ENCODE measurements around the gene ABR.

ABR gene

DNA sequence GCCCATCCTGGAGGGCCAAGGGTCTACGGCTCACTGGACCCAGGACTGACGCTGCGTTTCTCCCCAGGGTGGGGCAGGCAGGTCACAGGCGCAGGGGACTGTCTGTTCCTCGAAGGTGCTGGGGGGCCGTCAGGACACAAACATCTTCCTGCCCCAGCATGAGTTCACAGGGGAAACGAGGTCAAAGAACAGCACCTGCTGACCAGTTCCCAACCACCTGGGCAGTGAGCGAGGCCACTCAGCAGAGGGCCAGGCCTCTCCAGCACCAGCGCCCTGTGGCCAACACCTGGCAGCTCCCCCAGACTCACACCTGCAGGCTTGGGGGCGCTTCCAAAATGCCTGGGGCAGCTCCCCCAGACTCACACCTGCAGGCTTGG, 153.2 kb downstream of the ABR start:
- DNase-seq = no peak

DNA sequence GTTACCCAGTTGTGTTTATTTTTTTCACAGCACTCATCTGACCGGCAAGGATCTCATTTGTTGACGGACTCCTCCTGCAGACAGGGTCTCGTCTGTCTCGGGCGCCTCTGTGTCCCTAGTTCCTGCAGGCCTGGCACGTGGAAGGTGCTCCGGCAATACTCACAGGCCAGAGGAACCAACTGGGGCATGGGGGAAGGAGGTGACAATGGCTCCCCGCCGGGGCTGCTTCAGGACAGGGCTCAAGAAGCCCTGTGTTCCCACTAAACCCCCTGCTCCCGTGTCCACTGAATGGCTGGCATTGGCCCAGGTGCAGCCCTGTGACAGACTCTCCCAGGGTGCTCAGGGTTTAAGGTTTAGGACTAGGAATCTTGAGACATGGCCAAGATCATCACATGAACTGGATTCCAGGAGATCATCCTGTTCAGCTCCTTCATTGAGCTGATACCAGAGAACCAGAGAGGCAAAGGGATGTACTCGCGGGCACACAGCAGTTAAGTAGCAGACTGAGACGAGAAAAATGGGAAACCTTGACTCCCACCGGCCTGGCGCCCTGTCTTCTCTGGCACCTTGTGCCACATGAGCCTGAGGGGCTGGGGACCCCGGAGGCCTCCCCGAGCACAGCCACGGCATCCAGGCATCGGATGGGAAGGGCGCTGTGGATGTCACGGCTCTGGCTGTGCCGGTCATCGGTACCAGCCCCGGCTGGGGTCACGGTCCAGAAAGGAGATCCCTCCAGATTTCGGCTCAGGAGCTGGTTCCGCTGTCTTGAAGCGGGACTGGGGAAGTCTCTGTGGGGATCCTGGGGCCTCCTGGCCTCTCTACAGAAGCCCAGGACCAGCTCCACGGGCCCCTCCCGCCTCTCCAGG, 153.8 kb downstream of the ABR start:
- no peak for DNase-seq

DNA sequence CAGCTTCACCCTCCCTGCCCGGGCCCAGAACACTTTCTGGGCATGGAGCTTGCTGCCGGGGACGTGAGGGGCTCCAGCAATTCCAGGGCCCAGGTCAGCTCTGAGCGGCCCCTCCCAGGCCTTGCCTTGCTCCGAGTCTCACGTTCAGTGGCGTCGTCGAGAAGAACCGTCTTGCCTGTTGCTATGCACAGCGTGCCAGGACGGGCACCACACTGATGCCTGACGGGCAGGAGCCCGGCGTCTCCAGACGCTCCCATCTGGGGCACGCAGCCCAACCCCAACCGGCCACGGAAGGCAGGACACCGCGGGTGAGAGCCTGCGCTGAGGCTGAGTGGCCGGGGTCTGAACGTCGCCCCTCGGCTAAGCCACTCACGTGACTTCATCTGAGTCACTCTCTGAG, 155.7 kb downstream of the ABR start:
- DNase-seq = no peak

DNA sequence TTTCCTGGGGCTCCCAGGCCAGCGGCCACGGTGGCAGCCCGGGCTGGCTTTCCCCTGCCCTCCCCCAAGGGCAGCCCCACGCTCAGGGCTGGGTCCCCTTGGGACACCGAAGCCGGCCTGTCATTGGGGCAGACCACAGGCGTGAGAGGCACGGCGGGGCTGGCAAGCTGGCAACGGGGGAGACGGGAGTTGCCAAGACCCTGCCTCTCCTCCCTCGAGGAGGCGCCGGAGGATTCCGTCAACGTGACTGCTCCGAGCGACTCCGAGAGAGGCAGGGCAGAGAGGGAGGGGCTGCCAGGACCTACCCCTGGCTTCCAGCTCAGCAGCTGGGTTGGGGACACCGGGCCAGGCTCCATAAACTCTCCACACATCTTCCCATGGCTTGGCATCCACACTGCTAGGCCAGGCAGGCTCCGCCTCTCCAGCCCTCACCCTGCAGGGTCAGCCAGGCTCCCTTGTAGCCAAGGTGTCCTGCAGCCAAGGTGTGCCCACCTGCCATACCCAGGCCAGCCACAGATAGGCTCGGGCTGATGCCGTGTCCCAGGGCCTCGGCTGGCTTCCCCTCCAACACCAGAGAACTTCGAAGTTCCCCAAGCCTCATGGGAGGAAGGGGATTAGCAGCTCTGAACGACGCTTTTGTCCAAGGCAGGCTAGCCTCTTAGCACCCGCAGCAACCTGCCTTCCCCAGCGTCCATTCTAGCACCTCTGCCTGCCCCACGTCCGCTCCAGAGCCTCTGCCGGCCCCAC, 157.3 kb downstream of the ABR start:
- no peak for DNase-seq

DNA sequence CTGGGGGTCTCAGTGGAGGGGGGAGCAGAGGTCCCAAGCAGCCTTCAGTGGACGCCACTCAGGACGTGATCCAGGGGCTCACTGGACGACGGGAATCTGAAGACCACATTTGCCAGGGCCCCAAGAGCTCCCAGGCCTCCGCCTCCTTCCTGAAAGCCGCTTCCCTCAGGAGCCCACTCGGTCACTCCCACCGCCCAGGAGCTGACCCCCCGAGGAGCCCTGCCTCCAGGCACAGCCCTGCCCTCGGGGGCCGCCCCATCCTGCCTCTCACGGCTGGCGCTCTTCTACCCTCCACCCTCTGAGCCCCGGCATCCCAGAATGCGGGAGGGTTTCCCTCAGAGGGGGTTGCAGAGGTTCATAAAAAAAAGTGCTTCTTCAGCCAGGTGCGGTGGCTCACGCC, 158.6 kb downstream of the ABR start:
- DNase-seq = no peak

DNA sequence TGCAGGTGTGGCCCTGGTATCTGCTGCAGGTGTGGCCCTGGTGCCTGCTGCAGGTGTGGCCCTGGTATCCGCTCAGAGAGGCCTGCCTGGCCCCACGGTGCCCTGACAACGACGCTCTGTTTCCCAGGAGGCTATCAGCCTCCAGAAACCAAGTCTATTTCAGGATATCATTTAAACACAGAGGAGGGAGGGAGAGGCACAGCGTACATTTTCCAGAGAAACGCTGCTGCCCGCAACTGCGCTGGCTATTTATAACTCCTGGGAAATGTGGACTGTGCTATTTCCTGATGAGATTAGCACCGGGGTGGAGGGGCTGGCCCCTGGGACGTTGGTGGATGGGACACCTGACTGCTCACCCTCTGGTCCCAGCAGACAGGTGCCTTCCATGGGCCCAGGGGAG, 160.3 kb downstream of the ABR start:
- DNase-seq = no peak

DNA sequence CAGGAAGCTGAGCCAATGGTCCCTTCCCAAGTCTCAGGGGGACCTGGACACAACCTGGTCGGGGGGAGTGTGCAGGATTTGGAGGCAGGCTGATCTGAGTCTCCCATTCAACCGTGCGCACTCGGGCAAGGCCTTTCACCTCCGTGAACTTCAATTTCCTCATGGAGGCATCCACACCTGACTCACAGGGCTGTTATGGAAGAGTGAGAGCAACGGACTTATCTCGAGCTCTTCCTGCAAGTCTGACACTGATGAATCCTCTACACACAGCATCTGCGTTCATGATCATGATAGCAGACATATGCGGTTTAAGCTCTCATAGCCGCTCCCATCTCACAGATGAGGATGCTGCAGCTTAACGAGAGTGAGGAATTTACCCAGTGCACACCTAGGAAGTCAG, 161.2 kb downstream of the ABR start:
- no peak for DNase-seq

DNA sequence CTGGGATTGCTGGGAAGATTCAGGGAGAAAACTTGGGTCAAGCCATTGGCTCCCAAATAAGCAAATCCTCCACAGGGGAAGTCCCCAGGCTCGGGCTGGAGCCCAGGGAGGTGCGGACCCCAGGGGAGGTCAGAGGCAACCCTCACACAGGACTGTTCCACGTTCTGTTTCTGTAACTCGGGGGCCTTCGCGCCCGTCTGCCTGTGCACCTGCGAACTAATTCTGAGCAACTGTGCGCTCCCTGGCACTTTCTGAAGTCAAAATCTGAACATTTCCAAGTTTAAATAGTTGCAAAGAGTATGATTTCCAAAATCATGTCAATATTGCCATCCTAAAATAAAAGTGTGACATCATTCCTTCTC, 166.1 kb downstream of the ABR start:
- DNase-seq = no peak

DNA sequence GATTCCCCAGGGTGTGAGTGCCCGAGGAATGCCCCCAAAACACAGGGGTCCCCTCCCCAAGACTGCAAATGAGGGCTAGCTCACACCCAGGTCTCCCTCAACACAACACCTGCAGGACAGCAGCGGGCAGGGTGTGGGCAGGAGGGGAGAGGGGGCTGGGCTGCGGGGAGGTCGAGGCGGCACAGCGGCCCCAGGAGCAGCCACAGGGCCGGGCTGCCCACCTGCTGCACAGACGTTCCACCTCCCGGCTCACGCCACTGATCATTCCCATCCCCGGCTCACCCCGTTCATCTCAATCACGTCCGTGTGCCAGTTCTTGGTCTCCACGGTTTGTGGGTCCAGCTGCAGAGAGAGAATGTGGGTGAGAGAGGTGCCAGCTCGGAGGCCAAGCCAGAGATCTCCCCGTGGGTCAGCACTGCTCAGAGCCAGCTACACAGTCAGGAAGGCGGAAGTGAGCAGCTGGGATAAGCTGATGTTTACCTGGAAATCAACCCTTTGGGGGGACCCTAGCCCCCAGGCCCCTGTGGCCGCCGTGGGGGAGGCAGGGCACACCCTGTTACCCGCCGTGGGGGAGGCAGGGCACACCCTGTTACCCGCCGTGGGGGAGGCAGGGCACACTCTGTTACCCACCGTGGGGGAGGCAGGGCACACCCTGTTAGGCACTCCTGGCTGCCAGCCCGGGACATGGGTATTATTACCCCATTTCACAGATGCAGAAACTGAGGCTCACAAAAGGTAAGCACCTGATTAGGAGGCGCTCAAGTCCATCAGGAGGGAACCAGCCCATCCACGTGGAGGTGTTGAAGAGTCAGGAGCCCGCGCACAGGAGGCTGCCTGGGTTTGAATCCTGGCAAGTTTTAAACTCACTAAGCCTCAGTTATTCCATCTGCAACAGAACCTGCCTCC, 166.7 kb downstream of the ABR start:
- DNase-seq = no peak

DNA sequence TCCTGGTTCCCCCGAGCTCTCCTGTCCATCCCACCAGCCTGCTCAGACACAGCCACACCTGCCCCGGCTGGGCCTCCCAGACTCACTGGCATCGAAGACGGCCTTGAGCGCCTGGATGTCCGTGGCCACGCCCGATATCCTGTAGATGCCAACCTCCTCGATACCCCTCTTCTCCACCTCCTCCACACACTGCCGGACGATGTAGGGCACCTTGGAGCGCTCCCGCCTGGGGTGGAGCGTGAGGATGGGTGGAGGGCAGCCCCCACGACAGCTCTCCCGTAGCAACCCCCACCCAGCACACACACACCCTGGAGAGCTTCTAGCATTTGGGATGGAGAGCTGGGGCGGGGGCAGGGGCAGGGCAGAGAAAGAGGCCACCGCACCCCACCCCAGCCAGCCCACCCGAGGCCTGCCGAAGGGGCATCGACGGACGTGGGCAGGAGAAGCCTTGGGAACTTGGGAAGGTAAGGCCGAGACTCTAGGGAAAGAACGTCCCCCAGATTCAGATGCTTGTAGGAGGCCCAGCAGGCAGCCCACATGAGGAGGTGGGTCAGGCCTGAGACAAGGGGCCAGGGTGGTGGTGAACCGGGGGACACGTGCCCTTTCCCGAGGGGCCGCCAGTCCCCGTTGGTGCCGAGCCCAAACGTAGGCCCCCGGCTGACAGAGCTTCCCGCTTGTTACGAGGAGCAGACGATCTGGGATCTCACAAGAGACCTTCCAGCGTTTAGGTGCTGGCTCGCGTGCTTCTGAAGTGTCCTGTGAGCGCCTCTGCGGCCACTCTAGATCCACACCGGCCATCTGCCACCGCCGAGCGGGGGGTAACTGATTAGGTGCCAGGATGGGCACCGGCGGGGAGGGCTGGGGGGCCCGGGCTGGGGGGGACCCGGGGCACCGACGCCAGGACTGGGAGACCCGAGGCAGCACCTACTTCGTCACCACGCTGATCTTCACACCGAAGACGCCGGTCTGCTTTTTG, 167.7 kb downstream of the ABR start:
- no peak for DNase-seq

DNA sequence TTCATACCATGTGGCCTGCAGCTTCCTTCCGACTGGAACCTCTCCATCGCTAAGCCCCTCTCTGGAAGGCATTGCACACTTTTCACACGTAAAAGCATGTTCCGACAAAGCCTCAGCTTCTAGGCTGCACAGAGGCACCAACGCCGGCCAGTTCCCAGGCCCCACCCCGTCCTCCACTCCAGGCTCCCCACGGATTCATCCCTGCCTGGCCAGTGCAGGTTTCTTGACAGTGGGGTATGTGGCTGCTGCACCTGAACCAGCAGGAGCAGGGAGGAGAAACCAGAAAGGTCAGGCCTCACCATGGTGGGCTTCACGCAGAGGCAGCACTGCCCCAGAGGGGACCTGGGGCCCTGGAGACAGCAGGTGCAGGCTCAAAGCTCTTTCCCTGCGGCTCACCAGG, 168.6 kb downstream of the ABR start:
- DNase-seq = no peak

DNA sequence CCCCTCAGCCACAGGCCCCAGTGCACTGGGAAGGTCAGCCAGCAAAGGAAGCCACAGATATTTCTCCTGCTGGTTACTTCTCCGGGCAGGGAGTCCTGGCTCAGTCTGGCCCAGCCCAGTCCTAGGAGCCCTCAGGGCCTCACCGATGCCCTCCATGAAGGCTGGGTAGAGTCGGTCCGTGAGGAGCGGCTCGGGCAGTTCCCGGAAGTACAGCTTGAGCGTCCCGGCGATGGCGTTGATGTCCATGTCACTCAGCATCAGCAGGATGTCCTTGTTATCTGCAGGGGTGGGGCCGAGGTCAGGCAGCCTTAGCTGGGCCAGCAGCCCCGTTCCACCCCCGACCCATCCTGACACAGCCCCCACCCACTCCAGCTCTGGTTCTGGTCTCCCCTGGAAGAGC, 169.2 kb downstream of the ABR start:
- DNase-seq = no peak

DNA sequence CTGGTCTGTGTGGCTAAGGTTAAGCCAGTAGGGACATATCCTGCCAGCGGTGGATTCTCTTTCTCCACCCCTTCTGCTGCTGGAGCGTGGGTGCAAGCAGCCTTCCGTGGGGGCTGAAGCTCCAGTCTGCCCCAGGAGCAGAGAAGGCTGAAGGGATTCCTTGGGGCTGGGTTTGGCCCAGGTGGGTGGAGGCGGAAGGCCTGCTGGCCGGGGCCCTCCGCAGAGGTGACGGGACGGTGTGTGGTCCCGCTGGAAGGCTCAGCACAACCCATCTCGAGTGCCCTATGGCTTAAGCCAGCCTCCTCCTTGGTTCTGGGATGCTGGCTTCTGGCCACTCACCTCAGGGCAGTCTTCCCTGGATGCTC, 169.7 kb downstream of the ABR start:
- DNase-seq = no peak

DNA sequence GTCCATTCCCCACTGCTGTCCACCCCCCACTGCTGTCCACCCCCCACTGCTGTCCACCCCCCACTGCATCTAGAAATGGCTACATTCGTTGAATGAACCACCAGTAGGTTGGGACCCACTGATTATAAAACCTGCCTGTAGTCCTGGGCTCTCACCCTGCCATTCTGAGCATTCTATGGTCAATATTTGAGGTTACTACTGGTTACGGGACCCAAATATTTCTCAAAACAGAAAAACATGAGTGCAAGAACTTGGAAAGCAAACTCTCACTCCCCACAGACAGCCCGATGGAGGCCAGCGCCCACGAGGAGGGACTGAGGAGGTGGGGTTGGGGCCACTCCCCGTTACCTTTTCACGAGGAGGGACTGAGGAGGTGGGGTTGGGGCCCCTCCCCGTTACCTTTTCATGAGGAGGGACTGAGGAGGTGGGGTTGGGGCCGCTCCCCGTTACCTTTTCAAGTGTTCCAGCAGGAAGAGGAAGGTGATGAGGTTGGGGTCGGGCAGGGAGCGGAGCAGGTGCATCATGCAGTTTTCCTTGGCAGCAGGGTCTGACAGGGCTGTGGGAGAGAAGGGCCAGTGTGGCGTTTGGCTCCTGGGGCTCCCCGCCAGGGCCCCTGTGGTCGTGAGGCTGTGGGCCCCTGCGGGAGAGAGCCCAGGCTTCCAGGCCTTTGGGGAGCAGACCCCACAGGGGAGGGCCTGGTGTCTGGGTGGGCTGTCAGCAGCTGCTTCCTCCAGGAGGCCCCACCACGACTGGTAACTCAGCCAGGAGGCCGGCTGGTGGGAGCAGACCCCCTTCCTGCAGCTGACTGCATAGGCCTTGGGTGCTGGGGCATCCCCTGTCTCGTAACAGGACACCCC, 170.3 kb downstream of the ABR start:
- DNase-seq = no peak

DNA sequence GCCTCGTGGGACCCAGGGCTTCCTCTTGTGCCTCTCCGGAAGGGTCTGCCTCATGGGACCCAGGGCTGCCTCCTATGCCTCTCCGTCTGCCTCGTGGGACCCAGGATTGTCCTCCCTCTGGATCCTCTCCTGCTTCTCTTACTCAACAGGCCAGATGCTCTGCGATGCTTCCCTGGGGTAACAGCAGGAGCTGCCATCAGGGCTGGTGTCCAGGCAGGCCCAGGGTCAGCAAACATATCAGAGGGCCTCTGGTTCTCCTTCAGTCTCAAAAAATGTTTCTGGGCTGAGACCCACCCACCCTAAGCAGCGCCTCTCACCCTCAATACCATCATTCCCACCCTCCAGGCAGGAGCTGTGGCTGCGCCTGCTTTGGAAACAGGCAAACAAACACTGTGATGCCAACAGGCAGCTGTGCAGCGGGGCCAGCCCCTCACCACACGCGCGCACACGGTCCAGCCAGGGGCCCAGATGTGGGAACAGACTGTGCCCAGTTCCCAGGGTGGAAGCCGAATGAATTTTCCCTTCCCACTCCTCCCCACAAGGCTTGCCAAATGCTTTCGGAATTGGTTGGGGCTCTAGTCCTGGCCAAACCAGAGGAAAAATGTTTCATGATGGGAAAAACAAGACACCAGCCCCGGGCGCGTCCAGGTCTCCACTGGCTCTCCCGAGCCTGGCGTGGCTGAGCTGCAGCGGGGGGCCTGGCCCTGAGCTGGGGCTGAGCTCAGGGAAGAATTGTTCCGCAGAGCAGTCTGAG, 171.6 kb downstream of the ABR start:
- no peak for DNase-seq

DNA sequence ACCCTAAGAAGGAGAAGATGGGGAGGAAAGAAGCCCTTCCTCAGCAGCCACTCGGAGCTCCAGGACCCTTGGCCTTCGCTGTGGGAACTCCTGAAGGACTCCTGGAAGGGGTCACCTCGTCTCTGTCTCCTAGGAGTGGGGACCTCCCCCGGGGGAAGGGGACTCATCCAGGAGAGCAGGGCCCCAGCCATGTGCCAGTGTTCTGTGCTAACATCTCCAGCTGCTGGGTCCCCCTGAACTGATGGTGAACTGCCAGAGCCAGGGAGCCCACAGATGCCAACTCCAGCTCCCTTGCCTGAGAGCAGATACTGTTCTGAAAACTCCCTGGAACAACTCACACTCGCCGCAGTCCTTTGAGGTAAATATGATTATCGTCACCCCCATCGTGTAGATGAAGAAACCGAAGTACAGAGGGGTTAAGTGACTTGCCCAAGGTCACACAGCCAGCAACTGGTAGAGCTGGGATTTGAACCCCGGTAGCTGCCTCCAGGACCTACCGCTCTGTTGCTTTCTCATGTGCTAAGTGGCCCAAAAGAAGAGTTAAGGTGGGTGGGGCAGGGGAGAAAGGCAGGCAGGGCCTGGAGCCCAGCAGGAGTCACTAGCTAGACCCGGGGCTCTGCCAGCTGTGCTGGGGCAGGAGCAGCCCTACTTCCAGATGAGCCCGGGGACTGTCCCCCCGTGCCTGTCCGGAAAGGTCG, 172.3 kb downstream of the ABR start:
- DNase-seq = no peak

DNA sequence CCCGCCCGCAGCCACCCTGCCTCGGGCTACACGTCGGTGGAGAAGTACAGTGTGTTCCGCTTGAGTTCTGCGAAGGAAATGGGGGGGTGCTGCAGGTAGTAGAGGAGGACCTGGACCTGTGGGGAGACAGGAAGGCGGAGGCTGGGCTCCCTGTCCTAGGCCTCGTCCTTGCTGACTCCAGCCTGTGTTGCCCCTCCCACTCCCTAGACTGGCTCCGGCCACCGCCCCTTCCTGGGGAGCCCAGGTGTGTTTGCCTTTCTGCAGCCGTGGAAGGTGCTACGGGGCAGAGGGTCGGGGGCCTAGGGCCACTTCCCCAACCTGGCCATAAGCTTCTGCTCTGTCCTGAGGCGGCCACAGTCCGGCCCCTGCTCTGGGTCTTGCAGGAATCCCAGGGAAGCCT, 173.7 kb downstream of the ABR start:
- DNase-seq = no peak

DNA sequence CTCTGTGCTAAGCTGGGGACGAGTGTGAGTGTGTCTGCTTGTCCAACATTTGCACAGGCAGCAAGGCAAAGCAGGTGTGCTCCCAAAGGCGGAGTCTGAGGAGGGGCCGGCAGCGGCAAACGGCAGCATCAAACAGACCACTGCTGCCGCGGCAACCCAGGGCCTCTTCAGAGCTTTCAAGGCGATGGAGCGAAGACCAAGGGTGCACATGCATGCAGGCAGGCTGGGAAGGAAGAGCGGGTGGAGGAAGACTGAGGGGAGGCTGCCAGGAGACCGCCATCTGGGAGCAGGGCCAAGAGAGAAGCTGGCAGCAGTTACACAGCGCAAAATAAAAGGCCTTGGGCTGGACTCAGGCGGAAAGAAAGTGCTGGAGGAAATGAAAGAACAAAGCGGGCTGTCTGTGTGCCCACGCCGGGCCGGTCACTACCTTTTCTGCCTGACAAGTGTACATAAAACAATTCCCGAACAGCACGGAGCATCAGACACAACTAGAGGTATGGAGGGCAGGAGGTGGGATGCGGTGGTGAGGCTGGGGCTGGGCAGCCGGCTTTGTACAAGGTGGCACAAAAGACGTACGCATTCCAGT, 174.3 kb downstream of the ABR start:
- no peak for DNase-seq

DNA sequence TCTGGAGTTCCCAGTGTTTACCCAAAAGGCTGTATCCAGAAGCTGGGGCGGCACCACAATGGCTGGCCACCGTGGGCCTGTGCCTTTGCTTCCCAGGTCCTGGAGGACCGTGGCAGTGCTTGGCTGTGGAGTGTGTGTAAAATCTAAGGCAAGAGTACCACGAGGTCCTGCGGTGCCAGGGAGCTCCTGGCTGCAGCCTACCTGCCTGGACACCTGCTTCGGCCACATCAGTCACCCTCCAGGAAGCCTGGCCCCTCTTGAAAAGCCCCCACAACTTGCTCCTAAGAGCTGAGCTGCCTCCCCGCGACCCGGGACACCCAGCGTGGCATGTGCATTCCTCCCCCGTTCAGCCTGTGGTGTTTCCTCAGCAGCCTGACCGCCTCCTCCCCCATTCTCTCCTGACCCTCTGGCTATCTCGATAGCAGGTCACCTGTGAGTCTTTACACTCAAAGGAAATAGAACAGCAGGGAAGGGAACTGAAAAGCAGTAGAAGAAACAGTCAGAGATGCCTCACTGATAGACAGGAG, 174.9 kb downstream of the ABR start:
- no peak for DNase-seq

All from activated naive CD4-positive, alpha-beta T cell (primary cell).